KOPT-K1 (cell line): Measurements from ENCODE around the gene PTGIR.

Experiments used
- H3K27ac ChIP-seq: fragments of 200-600 bp; sonication (generic); 2 replicates; pipeline ENCODE4 v1.5.1; 2016; ENCODE audit warnings: antibody characterized with exemption, mild to moderate bottlenecking, low read depth, low read length; ENCODE audit not compliant: poor library complexity, severe bottlenecking
- H3K36me3 ChIP-seq: fragments of 200-600 bp; sonication (generic); 2 replicates; pipeline ENCODE4 v1.5.1; 2017; ENCODE audit warnings: antibody characterized with exemption, mild to moderate bottlenecking, low read length, moderate library complexity; ENCODE audit not compliant: insufficient read depth
- H3K9me3 ChIP-seq: fragments of 200-600 bp; sonication (generic); 2 replicates; pipeline ENCODE4 v1.5.1; 2017; ENCODE audit warnings: antibody characterized with exemption, low read length, mild to moderate bottlenecking; ENCODE audit not compliant: insufficient read depth, poor library complexity, severe bottlenecking

Gene PTGIR

DNA sequence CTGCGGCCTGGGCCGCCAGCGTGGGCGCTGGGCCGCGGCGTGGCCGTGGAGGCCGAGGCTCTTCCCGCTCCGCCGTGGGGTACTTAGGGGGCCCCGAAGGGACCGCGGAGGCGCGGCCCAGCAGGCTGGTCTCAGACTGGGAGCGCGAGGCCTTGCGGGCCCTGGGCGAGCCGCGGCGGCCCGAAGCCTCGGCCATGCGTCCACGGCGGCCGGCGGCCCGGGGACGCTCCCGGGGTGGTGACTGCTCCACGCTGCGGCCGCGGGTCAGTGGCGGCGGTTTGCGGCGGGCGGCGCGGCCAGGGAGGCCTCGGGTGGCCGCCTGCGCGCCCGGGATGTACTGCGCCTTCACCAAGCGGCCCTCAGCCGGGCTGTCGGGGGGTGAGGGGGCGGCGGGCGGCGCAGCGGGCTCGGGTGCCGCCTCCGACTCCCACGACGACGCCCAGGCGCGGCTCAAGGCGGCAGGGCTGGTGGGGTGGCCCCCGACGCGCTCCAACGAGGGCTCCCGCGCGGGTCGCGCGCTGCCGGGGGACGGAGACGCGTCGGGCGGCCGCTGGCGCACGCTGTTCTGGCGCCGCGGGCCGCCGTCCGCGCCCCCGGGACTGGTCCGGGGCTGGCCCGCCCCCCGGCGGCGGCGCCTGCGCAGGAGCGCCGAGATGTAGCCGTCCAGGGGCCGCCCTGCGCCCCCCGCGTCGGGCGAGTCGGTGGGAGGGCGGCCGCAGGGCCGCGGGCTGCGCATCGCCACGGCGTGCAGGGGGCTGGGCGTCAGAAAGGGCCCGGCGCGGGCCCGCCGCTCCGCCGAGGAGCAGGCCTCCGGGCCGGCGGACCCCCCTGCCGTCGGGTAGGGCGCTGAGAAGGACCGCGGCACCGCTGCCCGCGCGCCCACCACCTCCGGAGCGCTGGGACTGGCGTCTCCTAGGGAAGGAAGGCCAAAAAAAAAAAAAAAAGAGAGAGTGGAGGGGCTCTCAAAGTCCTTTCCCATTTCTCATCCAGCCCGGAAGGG, 24.4 kb upstream of the PTGIR start:
- H3K36me3 ChIP-seq: no peaks in the 10 kb centered on the region
- no peak overlapping the region for H3K27ac ChIP-seq
- H3K9me3 ChIP-seq: no peaks in the 10 kb centered on the region

DNA sequence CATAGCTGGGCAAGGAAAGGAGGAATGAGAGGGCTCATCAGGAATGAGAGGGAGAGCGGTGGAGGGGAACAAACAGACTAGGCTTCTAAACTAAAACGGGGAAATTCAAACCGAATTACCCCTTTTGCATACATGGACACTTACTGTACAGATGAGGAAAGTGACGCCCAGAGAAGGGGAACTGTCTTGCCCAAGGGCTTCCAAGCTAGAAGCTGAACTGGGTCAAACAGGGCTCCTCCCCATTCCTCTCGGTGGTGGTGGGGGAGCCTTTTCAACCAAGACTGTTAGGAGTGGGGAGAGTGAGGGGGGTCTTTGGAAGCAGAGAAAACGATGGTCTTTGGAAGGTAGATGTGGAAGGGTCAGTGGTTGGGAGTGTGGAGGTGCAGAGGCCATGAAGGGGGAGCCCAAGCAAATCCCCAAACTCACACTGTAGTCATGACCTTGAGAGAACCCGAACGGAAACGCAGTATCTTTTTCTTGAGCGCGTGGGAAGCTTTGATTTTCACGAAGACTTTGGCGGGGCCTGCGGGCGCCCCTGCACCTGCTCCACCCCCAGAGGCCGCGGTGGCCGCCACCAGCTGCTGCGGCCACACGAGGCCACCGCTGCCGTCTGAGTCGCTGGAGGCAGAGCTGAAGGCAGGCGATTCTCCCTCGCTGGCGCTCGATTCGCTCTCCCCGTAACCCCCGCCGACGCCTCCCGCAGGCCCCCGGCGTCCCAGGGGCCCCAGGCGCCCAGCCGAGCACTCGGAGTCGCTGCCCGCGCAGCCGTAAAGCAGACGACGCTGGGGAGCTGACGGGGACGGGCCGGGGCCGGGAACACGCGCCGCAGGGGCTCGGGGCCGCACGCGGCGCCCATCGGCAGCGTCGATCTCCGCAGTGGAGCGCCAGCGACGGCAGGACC, 23.4 kb upstream of the PTGIR start:
- Histone ChIP-seq H3K9me3 (no peaks in the 10 kb centered on the region), H3K27ac (no peak overlapping the region), H3K36me3 (no peaks in the 10 kb centered on the region)

GRCh38 chr19:46646402-46646801, 21.5 kb upstream of the PTGIR start:
- no peaks in the 10 kb centered on the region for H3K36me3 ChIP-seq
- no peaks in the 10 kb centered on the region for H3K9me3 ChIP-seq
- H3K27ac ChIP-seq: no peak overlapping the region

DNA sequence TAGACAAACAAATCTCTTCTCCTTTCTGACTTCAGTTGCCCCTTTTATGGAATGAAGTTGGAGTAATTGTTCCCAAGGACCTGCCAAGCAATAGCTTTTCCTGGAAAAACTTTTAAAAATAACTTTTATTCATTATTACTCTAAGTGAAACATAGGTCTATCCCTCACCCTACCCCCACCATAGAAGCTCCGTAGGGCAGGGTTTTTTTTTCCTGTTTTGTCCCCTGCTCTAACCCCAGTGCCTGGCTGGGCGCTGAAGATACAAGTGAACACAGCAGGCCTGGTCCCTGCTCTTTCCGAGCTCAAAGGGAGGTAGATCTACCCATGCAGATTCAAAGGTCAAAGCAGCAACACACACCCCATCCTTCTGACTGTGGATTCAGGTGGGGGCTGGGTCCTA, 19.8 kb upstream of the PTGIR start:
- Histone ChIP-seq H3K36me3 (no peaks in the 10 kb centered on the region), H3K27ac (no peak overlapping the region), H3K9me3 (no peaks in the 10 kb centered on the region)

DNA sequence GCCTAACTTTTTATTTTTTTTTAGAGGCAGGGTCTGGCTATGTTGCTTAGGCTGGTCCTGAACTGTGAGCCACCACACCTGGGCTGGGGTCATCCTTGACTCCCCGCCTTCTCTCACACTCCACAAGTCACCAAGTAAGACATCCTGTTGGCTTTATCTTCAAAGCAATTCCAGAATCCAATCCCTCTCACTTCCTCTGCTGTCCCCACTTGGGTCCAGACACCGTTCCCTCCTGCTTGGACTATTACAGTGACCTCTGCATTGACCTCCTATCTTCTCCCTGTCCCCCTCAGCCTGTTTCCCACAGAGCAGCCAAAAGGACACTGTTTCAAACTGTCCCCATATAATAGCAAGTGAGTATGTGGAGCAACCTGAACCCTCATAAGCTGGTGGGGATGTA, 15.8 kb upstream of the PTGIR start:
- Histone ChIP-seq H3K36me3 (no peaks in the 10 kb centered on the region), H3K27ac (no peak overlapping the region), H3K9me3 (no peaks in the 10 kb centered on the region)

GRCh38 chr19:46639358-46640182, 14.7 kb upstream of the PTGIR start:
- Histone ChIP-seq H3K27ac (no peak overlapping the region), H3K36me3 (no peaks in the 10 kb centered on the region), H3K9me3 (no peaks in the 10 kb centered on the region)

- Histone ChIP-seq H3K27ac (no peak overlapping the region), H3K36me3 (no peaks in the 10 kb centered on the region), H3K9me3 (no peaks in the 10 kb centered on the region)
Observed at GRCh38 chr19:46637224-46637623, 12.3 kb upstream of the PTGIR start.

DNA sequence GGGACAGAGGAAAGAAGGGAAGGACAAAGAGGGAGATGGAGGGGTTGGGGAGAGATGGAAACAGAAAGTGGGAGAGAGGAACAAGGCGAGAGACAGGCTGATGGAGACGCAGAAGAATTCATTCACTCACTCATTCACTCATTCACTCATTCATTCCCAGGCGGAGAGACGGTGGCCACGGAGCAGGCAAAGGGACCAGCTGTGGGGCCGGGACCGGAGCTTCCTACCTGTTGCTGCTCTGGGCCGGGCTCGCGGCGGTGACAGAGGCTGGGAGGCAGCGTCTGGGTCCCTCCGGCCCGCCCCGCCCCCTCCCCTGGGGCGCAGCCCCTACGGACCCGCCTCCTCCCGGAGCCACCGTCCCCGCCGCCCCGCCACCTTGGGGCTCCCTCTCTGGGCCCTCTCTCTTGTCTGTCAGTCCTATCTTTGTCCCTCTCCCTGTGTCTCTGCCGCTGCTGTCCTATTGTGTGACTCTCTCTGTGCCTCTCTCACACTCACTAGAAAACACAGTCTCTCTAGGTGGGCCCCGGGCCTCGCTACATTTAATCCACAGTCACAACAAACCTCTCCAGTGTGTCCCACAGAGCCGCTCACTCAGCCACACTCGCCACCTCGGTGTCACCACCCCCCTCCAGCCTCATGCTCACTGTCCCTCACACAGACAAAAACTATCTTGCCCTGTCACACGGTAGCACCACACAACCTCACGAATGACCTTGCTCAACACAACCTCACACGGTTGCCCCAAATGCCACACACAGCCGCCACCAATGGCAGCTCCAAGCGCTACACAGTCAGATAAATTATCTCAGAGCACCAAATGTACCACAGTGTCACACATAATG, 11.3 kb upstream of the PTGIR start, which contains the start of gene GNG8:
Gene GNG8, minus strand, starts transcription at position 283 of the 842 bp plus-strand sequence. CDS start 1,520 bp downstream, outside the sequence.
- H3K27ac ChIP-seq: no peak within 1 kb of the TSS
- H3K36me3 ChIP-seq: no peaks in the 10 kb centered on the region
- no peaks in the 10 kb centered on the region for H3K9me3 ChIP-seq

DNA sequence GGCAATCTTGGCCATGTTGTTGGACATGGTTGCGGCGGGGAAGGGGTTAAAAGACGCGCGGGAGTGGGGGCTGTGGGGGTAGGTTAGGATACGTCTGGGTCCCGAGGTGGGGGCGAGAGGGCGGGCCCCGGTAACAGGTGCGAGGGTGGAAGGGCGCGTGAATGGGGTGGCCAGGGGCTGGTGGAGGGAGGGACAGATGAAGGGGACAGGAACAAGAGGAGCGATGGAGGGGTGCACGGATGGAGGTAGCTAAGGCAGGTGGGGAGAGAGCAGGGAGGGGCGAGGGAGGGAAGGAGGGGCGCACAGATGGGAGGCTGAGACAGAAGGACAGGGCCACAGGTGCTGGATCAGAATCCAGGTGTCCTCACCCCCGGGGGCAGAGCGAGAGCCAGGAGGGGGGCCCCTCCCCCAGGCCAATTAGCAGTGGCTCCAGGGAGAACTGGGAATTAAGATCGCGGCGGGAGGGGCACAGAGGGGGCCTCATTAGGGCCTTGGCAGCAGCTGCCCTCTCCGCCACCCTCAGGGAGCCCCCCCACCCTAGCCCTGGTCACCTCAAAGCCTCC, 9.8 kb upstream of the PTGIR start:
- Histone ChIP-seq H3K27ac (no peak overlapping the region), H3K36me3 (no peaks in the 10 kb centered on the region), H3K9me3 (no peaks in the 10 kb centered on the region)

- H3K27ac ChIP-seq: no peak overlapping the region
- H3K9me3 ChIP-seq: no peaks in the 10 kb centered on the region
- no peaks in the 10 kb centered on the region for H3K36me3 ChIP-seq
Observed at GRCh38 chr19:46634045-46634655, 9.3 kb upstream of the PTGIR start.

DNA sequence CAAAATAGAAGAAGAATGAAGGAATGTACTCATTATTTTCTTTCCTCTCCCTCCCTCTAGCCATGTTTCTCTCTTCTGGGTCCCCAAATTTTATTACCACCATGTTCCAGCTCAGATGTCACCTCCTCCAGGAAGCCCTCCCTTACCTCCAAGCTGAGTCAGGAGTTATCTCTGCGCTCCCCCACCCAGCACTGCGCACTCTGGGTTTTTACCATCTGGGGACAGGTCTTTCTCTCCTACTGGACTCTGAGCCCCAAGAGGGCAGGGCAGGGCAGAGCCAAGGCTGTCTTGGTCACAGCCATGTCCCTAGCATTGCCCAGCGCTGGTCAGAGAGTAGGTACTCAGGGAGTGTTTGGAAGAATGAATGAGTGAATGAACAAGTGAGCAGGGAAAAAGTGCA, 8.2 kb upstream of the PTGIR start:
- H3K27ac ChIP-seq: no peak overlapping the region
- H3K9me3 ChIP-seq: no peaks in the 10 kb centered on the region
- H3K36me3 ChIP-seq: no peaks in the 10 kb centered on the region

GRCh38 chr19:46631481-46631880, 6.6 kb upstream of the PTGIR start:
- H3K27ac ChIP-seq: no peak overlapping the region

GRCh38 chr19:46630586-46631205, 5.8 kb upstream of the PTGIR start:
- Histone ChIP-seq H3K36me3 (no peaks in the 10 kb centered on the region), H3K27ac (no peak overlapping the region), H3K9me3 (no peaks in the 10 kb centered on the region)

More at GRCh38 chr19:46631481-46631880, 6.6 kb upstream of the PTGIR start:
- H3K9me3 ChIP-seq: no peaks in the 10 kb centered on the region
- H3K36me3 ChIP-seq: no peaks in the 10 kb centered on the region
